Thymus (tissue), 11 donors: ENCODE results near the gene OSBP. TPM values are rescaled to one million over a fixed set of nuclear protein-coding genes. Genes with fewer than 3 reads are reported as not detected.
"Not testable (repeated sequence)": the region's sequence is repeated elsewhere in the genome, so short reads cannot be mapped to it uniquely, and the experiment has no call there.

Experiments
- DNase-seq, 9 donors: peaks; one replicate each; pipeline ENCODE4 v3.0.0-alpha.2; 2013; ENCODE audit warnings: low spot score in 9 of 9, low read depth in 6 of 9, missing footprints in 1 of 9
- H3K27ac ChIP-seq, 2 donors: one replicate each; pipeline ENCODE4 v1.5.1; 2013; ENCODE audit warnings: control low read depth in 1 of 2, low read depth in 1 of 2, low read length in 1 of 2, mild to moderate bottlenecking in 1 of 2, moderate library complexity in 1 of 2
- H3K27me3 ChIP-seq, 2 donors: one replicate each; pipeline ENCODE4 v1.5.1; 2013; ENCODE audit warnings: low read length in 1 of 2; ENCODE audit not compliant: control insufficient read depth in 2 of 2, insufficient read depth in 1 of 2
- H3K36me3 ChIP-seq, 2 donors: one replicate each; pipeline ENCODE4 v1.5.1; 2013; ENCODE audit warnings: low read length in 1 of 2, mild to moderate bottlenecking in 1 of 2, moderate library complexity in 1 of 2; ENCODE audit not compliant: control insufficient read depth in 2 of 2, insufficient read depth in 2 of 2
- H3K4me1 ChIP-seq, 2 donors: one replicate each; pipeline ENCODE4 v1.5.1; 2013; ENCODE audit warnings: low read length in 2 of 2; ENCODE audit not compliant: control insufficient read depth in 2 of 2, insufficient read depth in 2 of 2
- H3K4me3 ChIP-seq, 2 donors: one replicate each; pipeline ENCODE4 v1.5.1; 2013; ENCODE audit warnings: low read length in 2 of 2, control low read depth in 1 of 2, mild to moderate bottlenecking in 1 of 2
- H3K9me3 ChIP-seq, 2 donors: one replicate each; pipeline ENCODE4 v1.5.1; 2013; ENCODE audit warnings: low read length in 1 of 2, mild to moderate bottlenecking in 1 of 2; ENCODE audit not compliant: control insufficient read depth in 2 of 2, insufficient read depth in 1 of 2
- whole genome bisulfite sequencing: extraction: QIAGEN DNeasy Blood & Tissue Kit; methylation state at CpG from one replicate; pipeline ENCODE4 v1.1.7; 2013; 5-methylcytosine and 5-hydroxymethylcytosine counted together
- polyA plus RNA-seq: library from polyadenylated mRNA; stranded (reverse); fragments of 200-250 nt; gene quantifications from one replicate; pipeline ENCODE4 v1.2.3, GENCODE V29; 2013
- total RNA-seq: library from RNA; stranded (reverse); fragments of 120-200 nt; gene quantifications from one replicate; pipeline ENCODE4 v1.2.4, GENCODE V29; 2013
- donor health status: healthy.

The OSBP gene
- total and polyA plus RNA-seq, 2 donors, result 17.5 to 21.5 TPM

GRCh38 chr11:59551659-59552521 lies 63.7 kb downstream of the OSBP start:
- H3K4me3 ChIP-seq, result peak overlapping the region; percentile 55 to 57
- H3K9me3 ChIP-seq, result no peaks in the 10 kb centered on the region
- 46% methylated on average over 30 of the region's 30 CpGs for WGBS
- no peaks in the 10 kb centered on the region for H3K36me3 ChIP-seq
- H3K27me3 ChIP-seq, result peaks cover 14 to 60% of the 10 kb centered on the region in 2 donors
- DNase-seq, result peak in 1 of 9 donors; percentile 37
- H3K4me1 ChIP-seq, result peaks cover 7 to 35% of the 10 kb centered on the region in 2 donors
- H3K27ac ChIP-seq, result no peak overlapping the region

DNA sequence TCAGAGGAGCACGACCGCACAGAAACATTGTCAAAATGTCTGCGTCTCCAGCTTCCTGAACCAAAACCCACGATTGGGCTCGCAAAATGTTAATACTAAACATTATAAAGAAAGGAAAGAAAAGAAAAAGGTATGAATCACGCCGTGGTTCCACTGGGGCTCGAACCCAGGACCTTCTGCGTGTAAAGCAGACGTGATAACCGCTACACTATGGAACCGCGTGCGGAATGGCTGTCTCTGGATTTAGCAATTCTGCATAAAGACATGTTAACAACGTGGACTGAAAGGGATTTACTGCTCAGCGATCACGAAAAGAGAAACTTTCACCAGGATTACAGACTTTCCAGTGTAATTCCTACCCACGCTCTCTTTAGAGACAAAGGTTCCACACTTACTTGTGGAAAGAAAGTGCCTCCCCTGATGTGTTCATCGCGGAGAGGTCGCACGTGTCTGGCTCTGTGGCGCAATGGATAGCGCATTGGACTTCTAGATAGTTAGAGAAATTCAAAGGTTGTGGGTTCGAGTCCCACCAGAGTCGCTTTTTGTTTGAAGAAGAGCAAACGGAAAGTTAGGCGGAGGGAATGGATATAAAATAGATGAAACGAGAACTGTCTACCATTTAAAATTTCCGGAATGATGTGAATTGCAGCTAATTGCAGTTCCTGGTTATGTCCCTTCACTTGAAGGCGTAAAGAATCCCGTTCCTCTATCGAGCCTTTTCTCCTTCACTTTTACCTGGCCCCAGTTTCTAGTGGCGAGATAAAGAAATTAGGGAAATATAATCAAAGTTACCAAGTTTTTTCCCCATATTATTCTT lies 64.5 kb downstream of the OSBP start:
- peak; percentile 55 to 89 (median 62) for DNase-seq
- Histone ChIP-seq H3K4me1 (peaks cover 5 to 28% of the 10 kb centered on the region in 2 donors), H3K9me3 (no peaks in the 10 kb centered on the region), H3K4me3 (peak overlapping the region; percentile 55 to 57), H3K36me3 (no peaks in the 10 kb centered on the region), H3K27ac (peak overlapping the region; percentile 82 to 83), H3K27me3 (peaks cover 10 to 52% of the 10 kb centered on the region in 2 donors)
- 2% methylated on average over 34 of the region's 34 CpGs for WGBS

DNA sequence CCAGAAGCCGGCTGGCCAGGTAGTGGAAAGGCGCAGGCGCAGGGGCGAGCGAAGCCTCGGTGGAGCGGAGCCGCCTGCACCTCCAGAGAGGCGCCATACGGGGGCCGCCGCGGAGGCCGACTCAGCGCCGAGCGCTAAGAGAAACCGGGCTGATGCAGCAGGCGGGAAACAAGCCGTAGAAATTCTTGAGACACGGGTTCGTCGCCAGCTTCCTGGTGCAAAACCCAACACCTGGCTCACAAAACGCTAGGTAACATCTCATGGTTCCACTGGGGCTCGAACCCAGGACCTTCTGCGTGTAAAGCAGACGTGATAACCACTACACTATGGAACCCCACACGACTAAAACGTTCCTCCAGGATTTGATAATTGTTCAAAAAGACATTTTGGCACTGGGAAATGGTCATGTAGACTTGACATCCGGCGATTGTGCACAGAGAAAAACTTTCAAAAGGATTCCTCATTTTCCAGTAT lies 65.2 kb downstream of the OSBP start:
- peaks cover 3 to 22% of the 10 kb centered on the region in 2 donors for H3K4me1 ChIP-seq
- H3K27me3 ChIP-seq, result peaks cover 3 to 45% of the 10 kb centered on the region in 2 donors
- no peaks in the 10 kb centered on the region for H3K9me3 ChIP-seq
- no peaks in the 10 kb centered on the region for H3K36me3 ChIP-seq
- peak overlapping the region; percentile 82 to 83 for H3K27ac ChIP-seq
- under 1% methylated on average over 31 of the region's 31 CpGs for WGBS
- peak; percentile 68 to 92 (median 77) for DNase-seq
- H3K4me3 ChIP-seq, result peak overlapping the region; percentile 55 to 57

DNA sequence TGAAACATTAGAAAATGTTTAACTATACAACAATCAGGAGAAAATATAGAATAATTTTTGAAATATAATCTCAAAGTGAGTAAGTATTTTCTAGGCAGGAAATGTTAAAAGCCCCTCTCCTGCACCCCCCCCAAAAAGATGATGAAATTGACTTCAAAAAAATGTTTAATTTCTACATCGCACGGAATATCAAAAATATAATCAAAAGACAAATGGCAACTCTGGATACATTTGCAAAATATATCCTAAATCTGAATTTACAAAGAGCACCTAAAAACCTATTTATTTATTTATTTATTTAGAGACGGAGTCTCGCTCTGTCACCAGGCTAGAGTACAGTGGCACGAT lies 67.3 kb downstream of the OSBP start:
- no peak overlapping the region for H3K27ac ChIP-seq
- no peaks in the 10 kb centered on the region for H3K9me3 ChIP-seq
- peaks cover 3 to 28% of the 10 kb centered on the region in 2 donors for H3K27me3 ChIP-seq
- 98% methylated on average over 5 of the region's 5 CpGs for WGBS
- H3K36me3 ChIP-seq, result no peaks in the 10 kb centered on the region
- no peak for DNase-seq
- peaks cover 3 to 22% of the 10 kb centered on the region in 2 donors for H3K4me1 ChIP-seq
- H3K4me3 ChIP-seq, result no peak overlapping the region

DNA sequence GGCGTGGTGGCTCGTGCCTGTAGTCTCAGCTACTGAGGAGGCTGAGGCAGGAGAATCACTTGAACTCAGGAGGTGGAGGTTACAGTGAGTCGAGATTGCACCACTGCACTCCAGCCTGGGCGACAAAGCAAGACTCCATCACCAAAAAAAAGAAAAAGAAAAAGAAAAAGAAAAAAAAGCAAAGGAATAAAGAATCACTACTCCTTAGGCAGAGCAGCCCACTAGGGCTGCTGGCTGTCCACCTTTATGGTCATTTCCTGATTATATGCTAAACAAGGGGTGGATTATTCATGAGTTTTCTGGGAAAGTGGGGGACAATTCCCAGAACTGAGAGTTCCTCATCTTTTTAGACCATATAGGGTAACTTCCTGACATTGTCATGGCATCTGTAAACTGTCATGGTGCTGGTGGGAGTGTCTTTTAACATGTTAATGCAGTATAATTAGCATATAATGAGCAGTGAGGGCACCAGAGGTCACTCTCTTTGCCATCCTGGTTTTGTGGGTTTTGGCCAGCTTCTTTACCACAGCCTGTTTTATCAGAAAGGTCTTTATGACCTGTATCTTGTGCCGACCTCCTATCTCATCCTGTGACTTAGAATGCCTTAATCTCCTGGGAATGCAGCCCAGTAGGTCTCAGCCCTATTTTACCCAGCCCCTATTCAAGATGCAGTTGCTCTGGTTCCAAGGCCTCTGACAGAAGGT lies 67.8 kb downstream of the OSBP start:
- DNase-seq, H3K9me3 ChIP-seq, H3K36me3 ChIP-seq, H3K27ac ChIP-seq, H3K4me3 ChIP-seq: not testable (repeated sequence)
- H3K27me3 ChIP-seq, result peaks cover 3 to 22% of the 10 kb centered on the region in 2 donors
- WGBS, result 97% methylated on average over 5 of the region's 5 CpGs
- peaks cover 3 to 22% of the 10 kb centered on the region in 2 donors for H3K4me1 ChIP-seq

- Histone ChIP-seq H3K36me3 (no peaks in the 10 kb centered on the region), H3K4me3 (no peak overlapping the region), H3K27me3 (no peaks in the 10 kb centered on the region), H3K27ac (no peak overlapping the region), H3K4me1 (peaks cover 3 to 4% of the 10 kb centered on the region in 2 donors), H3K9me3 (no peaks in the 10 kb centered on the region)
- WGBS, result 97% methylated on average over 24 of the region's 24 CpGs
- no peak for DNase-seq
These were observed 70.2 kb downstream of the OSBP start for GRCh38 chr11:59545179-59546020.

GRCh38 chr11:59544869-59545178 lies 70.8 kb downstream of the OSBP start:
- H3K27ac ChIP-seq, result no peak overlapping the region
- no peaks in the 10 kb centered on the region for H3K9me3 ChIP-seq
- no peaks in the 10 kb centered on the region for H3K27me3 ChIP-seq
- 94% methylated on average over 3 of the region's 3 CpGs for WGBS
- DNase-seq, result no peak
- no peak overlapping the region for H3K4me3 ChIP-seq
- no peaks in the 10 kb centered on the region for H3K36me3 ChIP-seq
- H3K4me1 ChIP-seq, result peaks cover 3% of the 10 kb centered on the region in 2 donors

DNA sequence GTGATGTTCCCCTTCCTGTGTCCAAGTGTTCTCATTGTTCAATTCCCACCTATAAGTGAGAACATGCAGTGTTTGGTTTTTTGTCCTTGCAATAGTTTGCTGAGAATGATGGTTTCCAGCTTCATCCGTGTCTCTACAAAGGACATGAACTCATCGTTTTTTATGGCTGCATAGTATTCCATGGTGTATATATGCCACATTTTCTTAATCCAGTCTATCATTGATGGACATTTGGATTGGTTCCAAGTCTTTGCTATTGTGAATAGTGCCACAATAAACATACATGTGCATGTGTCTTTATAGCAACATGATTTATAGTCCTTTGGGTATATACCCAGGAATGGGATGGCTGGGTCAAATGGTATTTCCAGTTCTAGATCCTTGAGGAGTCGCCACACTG lies 71.9 kb downstream of the OSBP start:
- H3K27ac ChIP-seq, H3K27me3 ChIP-seq, H3K36me3 ChIP-seq, DNase-seq, H3K9me3 ChIP-seq, H3K4me1 ChIP-seq, H3K4me3 ChIP-seq: not testable (repeated sequence)
- 96% methylated on average over 3 of the region's 3 CpGs for WGBS
